H9 (cell line): ENCODE measurements around the gene DPM1. TPM values are rescaled to one million over a fixed set of nuclear protein-coding genes. Genes with fewer than 3 reads are reported as not detected.
"Not testable (repeated sequence)": the region's sequence is repeated elsewhere in the genome, so short reads cannot be mapped to it uniquely, and the experiment has no call there.

Source experiments
- DNase-seq: peaks from one replicate; pipeline ENCODE4 v3.0.0-alpha.2; 2017
- H2AFZ ChIP-seq: one replicate; pipeline ENCODE4 v1.6.1; 2013; ENCODE audit warnings: mild to moderate bottlenecking, low read length, control low read depth, moderate library complexity
- H2AK5ac ChIP-seq: 2 replicates; pipeline ENCODE4 v1.6.1; 2013; ENCODE audit warnings: low read length, control low read depth, mixed read lengths; ENCODE audit not compliant: insufficient read length
- H2BK120ac ChIP-seq: one replicate; pipeline ENCODE4 v1.6.1; 2013; ENCODE audit warnings: low read depth, mild to moderate bottlenecking, low read length, control low read depth, inconsistent platforms; ENCODE audit not compliant: poor library complexity, severe bottlenecking
- H2BK12ac ChIP-seq: 2 replicates; pipeline ENCODE4 v1.6.1; 2013; ENCODE audit warnings: low read length, control low read depth, mixed read lengths, low read depth; ENCODE audit not compliant: insufficient read length
- H2BK15ac ChIP-seq: 2 replicates; pipeline ENCODE4 v1.6.1; 2013; ENCODE audit warnings: low read depth, low read length, control low read depth
- H2BK20ac ChIP-seq: one replicate; pipeline ENCODE4 v1.6.1; 2013; ENCODE audit warnings: low read depth, mild to moderate bottlenecking, low read length, control low read depth, inconsistent platforms; ENCODE audit not compliant: poor library complexity, severe bottlenecking
- H2BK5ac ChIP-seq: 2 replicates; pipeline ENCODE4 v1.6.1; 2013; ENCODE audit warnings: low read length, control low read depth, mixed read lengths; ENCODE audit not compliant: insufficient read length
- H3K14ac ChIP-seq: 2 replicates; pipeline ENCODE4 v1.6.1; 2013; ENCODE audit warnings: low read length, control low read depth; ENCODE audit not compliant: insufficient read depth
- H3K18ac ChIP-seq: 2 replicates; pipeline ENCODE4 v1.6.1; 2013; ENCODE audit warnings: low read depth, mild to moderate bottlenecking, mixed read lengths, low read length, control low read depth; ENCODE audit not compliant: insufficient read length
- H3K23ac ChIP-seq: 2 replicates; pipeline ENCODE4 v1.6.1; 2013; ENCODE audit warnings: low read length, control low read depth, mixed read lengths, low read depth; ENCODE audit not compliant: insufficient read length
- H3K23me2 ChIP-seq: 2 replicates; pipeline ENCODE4 v1.6.1; 2013; ENCODE audit warnings: low read depth, mild to moderate bottlenecking, mixed read lengths, low read length, control low read depth; ENCODE audit not compliant: insufficient read length, poor library complexity, severe bottlenecking
- H3K27ac ChIP-seq: 2 replicates; pipeline ENCODE4 v1.5.1; 2013; ENCODE audit warnings: low read length, control low read depth, mixed read lengths, low read depth; ENCODE audit not compliant: insufficient read length
- H3K27me3 ChIP-seq: 2 replicates; pipeline ENCODE4 v1.6.1; 2013; ENCODE audit warnings: low read length, control low read depth, inconsistent platforms; ENCODE audit not compliant: insufficient read depth
- H3K4ac ChIP-seq: 2 replicates; pipeline ENCODE4 v1.6.1; 2013; ENCODE audit warnings: low read depth, mild to moderate bottlenecking, control low read depth, inconsistent platforms, low read length, moderate library complexity
- H3K4me1 ChIP-seq: 2 replicates; pipeline ENCODE4 v1.6.1; 2013; ENCODE audit warnings: low read length, control low read depth, inconsistent platforms; ENCODE audit not compliant: insufficient read depth
- H3K4me2 ChIP-seq: 2 replicates; pipeline ENCODE4 v1.6.1; 2013; ENCODE audit warnings: low read length, control low read depth, mixed read lengths; ENCODE audit not compliant: insufficient read length, insufficient read depth
- H3K56ac ChIP-seq: 2 replicates; pipeline ENCODE4 v1.6.1; 2013; ENCODE audit warnings: low read depth, mild to moderate bottlenecking, mixed read lengths, low read length, control low read depth; ENCODE audit not compliant: insufficient read length
- H3K79me1 ChIP-seq: 2 replicates; pipeline ENCODE4 v1.6.1; 2013; ENCODE audit warnings: low read depth, mild to moderate bottlenecking, moderate library complexity, low read length, control low read depth, inconsistent platforms; ENCODE audit not compliant: insufficient read depth, poor library complexity, severe bottlenecking
- H3K79me2 ChIP-seq: 2 replicates; pipeline ENCODE4 v1.6.1; 2013; ENCODE audit warnings: low read length, control low read depth, inconsistent platforms; ENCODE audit not compliant: insufficient read depth
- H3K9ac ChIP-seq: 2 replicates; pipeline ENCODE4 v1.6.1; 2013; ENCODE audit warnings: low read length, control low read depth, mixed read lengths; ENCODE audit not compliant: insufficient read length; ENCODE audit errors: extremely low read depth
- H3K9me3 ChIP-seq: one replicate; pipeline ENCODE4 v1.6.1; 2013; ENCODE audit warnings: low read depth, low read length, inconsistent platforms; ENCODE audit not compliant: control insufficient read depth
- H3T11ph ChIP-seq: one replicate; pipeline ENCODE4 v1.6.1; 2013; ENCODE audit warnings: mild to moderate bottlenecking, low read length, control low read depth, inconsistent platforms
- H4K20me1 ChIP-seq: one replicate; pipeline ENCODE4 v1.6.1; 2013; ENCODE audit not compliant: control insufficient read depth, insufficient read length, insufficient read depth
- H4K5ac ChIP-seq: 2 replicates; pipeline ENCODE4 v1.6.1; 2013; ENCODE audit warnings: low read depth, mild to moderate bottlenecking, mixed read lengths, low read length, control low read depth; ENCODE audit not compliant: insufficient read length
- H4K8ac ChIP-seq: replicated peaks from 2 replicates; pipeline ENCODE4 v1.6.1; 2013; ENCODE audit warnings: low read length, control low read depth, mixed read lengths, low read depth; ENCODE audit not compliant: insufficient read length
- H4K91ac ChIP-seq: 2 replicates; pipeline ENCODE4 v1.6.1; 2013; ENCODE audit warnings: low read depth, mild to moderate bottlenecking, moderate library complexity, mixed read lengths, low read length, control low read depth; ENCODE audit not compliant: insufficient read length
- H3K27ac Mint-ChIP-seq, 3 experiments: 2 replicates in 2 of 3; 3 replicates in 1 of 3; pipeline ENCODE4 v1.8.0; 2020 to 2021; ENCODE audit warnings: mixed read lengths in 3 of 3, mild to moderate bottlenecking in 1 of 3, moderate library complexity in 1 of 3
- H3K27me3 Mint-ChIP-seq: 2 replicates; pipeline ENCODE4 v1.8.0; 2021; ENCODE audit warnings: low read depth, mild to moderate bottlenecking, moderate library complexity, mixed read lengths
- H3K36me3 Mint-ChIP-seq, 3 experiments: 2 replicates in 2 of 3; 3 replicates in 1 of 3; pipeline ENCODE4 v1.8.0; 2020 to 2021; ENCODE audit warnings: low read depth in 3 of 3, mixed read lengths in 3 of 3; ENCODE audit not compliant: insufficient read depth in 1 of 3
- H3K4me1 Mint-ChIP-seq, 2 experiments: 2 replicates each; pipeline ENCODE4 v1.8.0; 2020; ENCODE audit warnings: mixed read lengths in 2 of 2
- H3K4me3 Mint-ChIP-seq, 2 experiments: 2 replicates in 1 of 2; 3 replicates in 1 of 2; pipeline ENCODE4 v1.8.0; 2020 to 2021; ENCODE audit warnings: mild to moderate bottlenecking in 2 of 2, mixed read lengths in 2 of 2, moderate library complexity in 1 of 2
- H3K9me3 Mint-ChIP-seq, 2 experiments: 2 replicates in 1 of 2; 3 replicates in 1 of 2; pipeline ENCODE4 v1.8.0; 2020; ENCODE audit warnings: mild to moderate bottlenecking in 2 of 2, mixed read lengths in 2 of 2, moderate library complexity in 1 of 2
- CTCF ChIP-seq: fragments of 200-600 bp; sonication (generic); conservative IDR thresholded peaks from 3 replicates; pipeline ENCODE4 v1.8.0; 2021; ENCODE audit warnings: antibody characterized with exemption, mild to moderate bottlenecking
- WGBS: extraction: QIAGEN DNeasy Blood & Tissue Kit; methylation state at CpG from one replicate; pipeline ENCODE4 v1.1.7; 2013; ENCODE audit warnings: missing lambda C conversion rate, low lambda C conversion rate, mixed read lengths; ENCODE audit not compliant: insufficient read length; ENCODE audit errors: extremely low coverage; 5-methylcytosine and 5-hydroxymethylcytosine counted together
- total RNA-seq: library from RNA; stranded (reverse); gene quantifications from 2 replicates; pipeline ENCODE4 v1.2.1, GENCODE V29; 2021

Gene DPM1
- total RNA-seq, 1 experiment from 2014 or later: 64.0 TPM

GRCh38 chr20:50980071-50980681 lies 21.8 kb upstream of the DPM1 start:
- no peaks in the 10 kb centered on the region for H4K20me1 ChIP-seq
- H3K4me1 Mint-ChIP-seq: peaks cover 12 to 16% of the 10 kb centered on the region in 2 experiments
- no peak overlapping the region for H2BK12ac ChIP-seq
- WGBS: no CpG with 5 or more reads among the region's 8 CpGs
- TF ChIP-seq CTCF: no peak
- no peak overlapping the region for H2BK5ac ChIP-seq
- no peaks in the 10 kb centered on the region for H3K27me3 ChIP-seq
- DNase-seq: no peak
- no peak overlapping the region for H2BK15ac ChIP-seq
- no peaks in the 10 kb centered on the region for H3K23me2 ChIP-seq
- no peaks in the 10 kb centered on the region for H3K9me3 ChIP-seq
- no peak overlapping the region for H4K5ac ChIP-seq
- H3K36me3 Mint-ChIP-seq: no peaks in the 10 kb centered on the region
- H3K27me3 Mint-ChIP-seq: peaks cover 19% of the 10 kb centered on the region
- H3K9ac ChIP-seq: no peak overlapping the region
- H3K23ac ChIP-seq: no peak overlapping the region
- H3K9me3 Mint-ChIP-seq: no peaks in the 10 kb centered on the region
- no peak overlapping the region for H2AFZ ChIP-seq
- no peak overlapping the region for H4K8ac ChIP-seq
- no peaks in the 10 kb centered on the region for H3K79me1 ChIP-seq
- H3K4me2 ChIP-seq: no peak overlapping the region
- H2BK20ac ChIP-seq: no peak overlapping the region
- no peak overlapping the region for H3K27ac ChIP-seq
- no peak overlapping the region for H3K14ac ChIP-seq
- no peak overlapping the region for H3T11ph ChIP-seq
- no peak overlapping the region for H4K91ac ChIP-seq
- no peaks in the 10 kb centered on the region for H3K4me1 ChIP-seq
- no peak overlapping the region for H2BK120ac ChIP-seq
- H3K27ac Mint-ChIP-seq: no peak overlapping the region
- H3K18ac ChIP-seq: no peak overlapping the region
- no peak overlapping the region for H2AK5ac ChIP-seq
- no peak overlapping the region; a peak in 1 of 5 replicates for H3K4me3 Mint-ChIP-seq
- H3K56ac ChIP-seq: no peak overlapping the region
- H3K4ac ChIP-seq: no peak overlapping the region
- H3K79me2 ChIP-seq: no peaks in the 10 kb centered on the region

DNA sequence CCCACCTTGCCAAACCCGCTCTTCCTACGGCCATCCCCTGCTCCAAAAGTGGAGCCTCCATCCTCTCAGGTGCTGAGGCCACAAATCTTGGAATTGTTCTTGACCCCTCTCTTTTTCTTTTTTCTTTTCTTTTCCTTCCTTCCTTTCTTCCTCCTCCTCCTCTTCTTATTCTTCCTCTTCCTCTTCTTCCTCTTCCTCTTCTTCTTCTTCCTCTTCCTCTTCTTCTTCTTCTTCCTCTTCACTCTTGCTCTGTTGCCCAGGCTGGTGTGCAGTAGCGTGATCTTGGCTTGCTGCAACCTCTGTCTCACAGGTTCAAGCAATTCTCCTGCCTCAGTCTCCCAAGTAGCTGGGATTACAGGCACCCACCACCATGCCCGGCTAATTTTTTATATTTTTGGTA lies 20.2 kb upstream of the DPM1 start:
- not testable (repeated sequence) for H3K14ac ChIP-seq, H4K8ac ChIP-seq, H3K4me2 ChIP-seq, H2AFZ ChIP-seq, H3K4ac ChIP-seq, H4K20me1 ChIP-seq, H3K36me3 Mint-ChIP-seq, H3K9ac ChIP-seq, H3K79me1 ChIP-seq, H3T11ph ChIP-seq, H2BK20ac ChIP-seq, H3K23me2 ChIP-seq, H2BK5ac ChIP-seq, H4K91ac ChIP-seq, H3K56ac ChIP-seq, H2AK5ac ChIP-seq, H2BK12ac ChIP-seq, H3K9me3 Mint-ChIP-seq, H2BK120ac ChIP-seq, H3K9me3 ChIP-seq, H3K4me3 Mint-ChIP-seq, H3K79me2 ChIP-seq, DNase-seq, H3K23ac ChIP-seq, H3K4me1 ChIP-seq, H2BK15ac ChIP-seq, H3K18ac ChIP-seq, H3K27ac Mint-ChIP-seq, H3K27me3 ChIP-seq, H3K27ac ChIP-seq, H4K5ac ChIP-seq
- peaks cover 16% of the 10 kb centered on the region for H3K27me3 Mint-ChIP-seq
- WGBS: no CpG with 5 or more reads among the region's 4 CpGs
- peaks cover 12 to 16% of the 10 kb centered on the region in 2 experiments for H3K4me1 Mint-ChIP-seq
